ENCODE data around the gene GPR183. TPM values are rescaled to one million over a fixed set of nuclear protein-coding genes. Genes with fewer than 3 reads are reported as not detected.

The GPR183 gene
- polyA plus RNA-seq, 1 experiment: 0.31 TPM

DNA sequence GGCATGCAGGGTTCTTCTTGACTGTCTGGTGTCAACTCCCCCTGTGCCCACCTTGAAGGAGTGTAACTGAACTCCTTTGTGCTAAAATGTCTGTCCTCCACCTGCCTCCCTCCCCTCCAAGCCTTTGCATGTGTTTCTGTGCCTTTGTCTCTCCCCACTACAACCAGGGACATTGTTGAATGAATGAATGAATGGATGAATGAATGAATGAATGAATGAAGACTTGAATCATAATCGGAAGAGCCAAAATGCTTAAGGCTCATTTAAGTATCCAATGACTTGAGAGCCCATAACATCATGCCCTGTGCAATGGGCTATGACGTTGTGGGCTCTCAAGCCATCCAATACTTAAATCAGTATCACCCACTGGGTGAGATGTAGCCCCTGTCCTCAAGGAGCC, 9.0 kb upstream of the GPR183 start:
- DNase-seq (ENCODE audit: low read depth): no peak
- TF ChIP-seq, protein P1, sequence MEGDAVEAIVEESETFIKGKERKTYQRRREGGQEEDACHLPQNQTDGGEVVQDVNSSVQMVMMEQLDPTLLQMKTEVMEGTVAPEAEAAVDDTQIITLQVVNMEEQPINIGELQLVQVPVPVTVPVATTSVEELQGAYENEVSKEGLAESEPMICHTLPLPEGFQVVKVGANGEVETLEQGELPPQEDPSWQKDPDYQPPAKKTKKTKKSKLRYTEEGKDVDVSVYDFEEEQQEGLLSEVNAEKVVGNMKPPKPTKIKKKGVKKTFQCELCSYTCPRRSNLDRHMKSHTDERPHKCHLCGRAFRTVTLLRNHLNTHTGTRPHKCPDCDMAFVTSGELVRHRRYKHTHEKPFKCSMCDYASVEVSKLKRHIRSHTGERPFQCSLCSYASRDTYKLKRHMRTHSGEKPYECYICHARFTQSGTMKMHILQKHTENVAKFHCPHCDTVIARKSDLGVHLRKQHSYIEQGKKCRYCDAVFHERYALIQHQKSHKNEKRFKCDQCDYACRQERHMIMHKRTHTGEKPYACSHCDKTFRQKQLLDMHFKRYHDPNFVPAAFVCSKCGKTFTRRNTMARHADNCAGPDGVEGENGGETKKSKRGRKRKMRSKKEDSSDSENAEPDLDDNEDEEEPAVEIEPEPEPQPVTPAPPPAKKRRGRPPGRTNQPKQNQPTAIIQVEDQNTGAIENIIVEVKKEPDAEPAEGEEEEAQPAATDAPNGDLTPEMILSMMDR (IDR thresholded peaks at IDR 0.05; ENCODE audit: insufficient read depth, low read depth, low read length): no peak
- POLR2A ChIA-PET: no interaction called here
- no peaks in the 10 kb centered on the region for H3K36me3 ChIP-seq (ENCODE audit: control insufficient read depth, insufficient read depth, low read length)
- CTCF ChIA-PET: no interaction called here
- no peak overlapping the region for H3K4me3 ChIP-seq (ENCODE audit: low read depth, low read length)
- H3K27me3 ChIP-seq (ENCODE audit: control insufficient read depth, insufficient read depth, low read length): no peaks in the 10 kb centered on the region

- TF ChIP-seq, protein P1 (IDR thresholded peaks at IDR 0.05; ENCODE audit: insufficient read depth, low read depth, low read length): no peak
- ChIA-PET POLR2A (no interaction called here), CTCF (interaction anchor here (1.4 kb wide), 1 partner anchor 122 kb away, joined by 4 read pairs; no protein-coding TSS in a partner anchor)
- Histone ChIP-seq H3K4me3 (ENCODE audit: low read depth, low read length) (no peak overlapping the region), H3K27me3 (ENCODE audit: control insufficient read depth, insufficient read depth, low read length) (no peaks in the 10 kb centered on the region), H3K36me3 (ENCODE audit: control insufficient read depth, insufficient read depth, low read length) (no peaks in the 10 kb centered on the region)
- DNase-seq (ENCODE audit: low read depth): no peak
Observed at GRCh38 chr13:99315186-99315585, 8.0 kb upstream of the GPR183 start.

DNA sequence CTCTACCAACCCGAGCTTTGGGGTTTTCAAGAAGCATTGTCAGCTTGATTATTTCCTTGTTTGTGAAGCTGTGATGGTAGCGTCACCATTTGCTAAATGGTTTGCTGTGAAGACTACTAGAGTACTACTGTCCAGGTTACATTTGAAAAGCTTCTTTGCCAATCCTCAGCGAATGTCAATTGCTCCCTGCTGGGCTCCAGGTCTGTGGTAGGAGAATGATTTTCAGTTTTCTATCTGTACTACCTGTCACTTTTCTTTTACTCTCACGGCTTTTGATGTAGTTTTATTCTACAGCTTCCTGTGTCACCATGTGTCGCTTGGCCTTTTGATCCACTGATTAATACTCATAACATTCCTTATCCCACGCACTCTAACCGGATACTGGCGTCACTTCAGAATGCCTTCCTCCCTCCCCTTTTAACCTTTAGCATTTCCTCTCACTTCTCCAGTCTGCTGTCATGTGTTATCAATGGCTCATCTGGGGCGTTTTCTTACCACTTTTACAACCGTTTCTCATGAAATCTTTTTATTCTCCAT, 7.5 kb upstream of the GPR183 start:
- POLR2A ChIA-PET: no interaction called here
- CTCF ChIA-PET: interaction anchor here (1.4 kb wide), 1 partner anchor 122 kb away, joined by 4 read pairs; no protein-coding TSS in a partner anchor
- no peaks in the 10 kb centered on the region for H3K36me3 ChIP-seq (ENCODE audit: control insufficient read depth, insufficient read depth, low read length)
- H3K27me3 ChIP-seq (ENCODE audit: control insufficient read depth, insufficient read depth, low read length): no peaks in the 10 kb centered on the region
- no peak for DNase-seq (ENCODE audit: low read depth)
- TF ChIP-seq, protein P1 (IDR thresholded peaks at IDR 0.05; ENCODE audit: insufficient read depth, low read depth, low read length): no peak
- no peak overlapping the region for H3K4me3 ChIP-seq (ENCODE audit: low read depth, low read length)

DNA sequence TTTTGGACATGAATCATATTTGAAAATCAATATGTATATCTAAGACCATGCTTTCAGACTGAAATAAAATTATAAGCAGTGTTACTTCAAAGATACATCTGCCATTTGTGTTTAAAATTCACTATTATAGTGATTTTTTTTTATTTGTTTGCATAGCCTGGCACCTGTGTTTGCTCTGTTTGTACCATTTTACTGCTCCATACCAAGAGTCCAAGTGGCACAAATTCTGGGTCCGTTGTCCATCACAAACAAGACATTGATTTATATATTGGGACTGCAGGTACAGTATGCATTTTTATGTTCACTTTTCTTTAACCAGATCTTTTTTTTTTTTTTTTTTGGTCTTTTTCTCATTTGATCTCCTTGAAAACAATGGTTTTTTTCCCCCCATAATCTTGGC, 6.7 kb upstream of the GPR183 start:
- H3K27me3 ChIP-seq (ENCODE audit: control insufficient read depth, insufficient read depth, low read length): no peaks in the 10 kb centered on the region
- H3K4me3 ChIP-seq (ENCODE audit: low read depth, low read length): no peak overlapping the region
- no peak for DNase-seq (ENCODE audit: low read depth)
- H3K36me3 ChIP-seq (ENCODE audit: control insufficient read depth, insufficient read depth, low read length): no peaks in the 10 kb centered on the region
- TF ChIP-seq, protein P1 (IDR thresholded peaks at IDR 0.05; ENCODE audit: insufficient read depth, low read depth, low read length): no peak
- POLR2A ChIA-PET: no interaction called here
- CTCF ChIA-PET: no interaction called here

DNA sequence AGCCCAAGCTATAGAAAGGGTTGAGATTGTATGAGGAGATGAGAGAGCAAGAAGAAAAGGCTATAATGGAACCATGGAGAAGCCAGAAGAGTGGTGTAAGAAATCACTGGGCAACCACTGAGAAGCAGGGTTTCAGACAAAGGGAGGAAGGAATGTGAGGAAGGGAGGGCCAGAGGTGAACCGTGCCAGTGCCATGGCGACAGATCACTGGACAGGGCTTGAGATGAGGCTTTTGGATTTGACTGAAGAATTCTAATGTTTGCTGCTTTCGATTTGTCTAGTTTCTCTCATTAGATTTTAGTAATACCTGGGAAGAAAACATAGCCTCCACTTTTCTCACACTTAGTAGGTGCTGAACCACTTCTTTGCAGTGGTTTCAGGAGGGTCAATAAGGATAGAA, 6.3 kb upstream of the GPR183 start:
- H3K27me3 ChIP-seq (ENCODE audit: control insufficient read depth, insufficient read depth, low read length): no peaks in the 10 kb centered on the region
- TF ChIP-seq, protein P1 (IDR thresholded peaks at IDR 0.05; ENCODE audit: insufficient read depth, low read depth, low read length): no peak
- ChIA-PET POLR2A (no interaction called here), CTCF (no interaction called here)
- no peaks in the 10 kb centered on the region for H3K36me3 ChIP-seq (ENCODE audit: control insufficient read depth, insufficient read depth, low read length)
- no peak for DNase-seq (ENCODE audit: low read depth)
- no peak overlapping the region for H3K4me3 ChIP-seq (ENCODE audit: low read depth, low read length)
